T-helper 2 cell treated with Interferon-gamma antibody and Interleukin-4, amounts not matched to agents 5 μg/mL and 100 μg/mL, for 36 hours (primary cell): ENCODE results near the gene CC2D2A.

Source experiments
- DNase-seq: peaks from one replicate; pipeline ENCODE4 v3.0.0; 2021; ENCODE audit warnings: low spot score
- H3K27ac Mint-ChIP-seq: one replicate; pipeline ENCODE4 v1.8.0; 2021; ENCODE audit warnings: mild to moderate bottlenecking, mixed read lengths
- H3K27me3 Mint-ChIP-seq: one replicate; pipeline ENCODE4 v1.8.0; 2021; ENCODE audit warnings: low read depth, mixed read lengths
- H3K36me3 Mint-ChIP-seq: one replicate; pipeline ENCODE4 v1.8.0; 2021; ENCODE audit warnings: low read depth, mixed read lengths
- H3K4me1 Mint-ChIP-seq: one replicate; pipeline ENCODE4 v1.8.0; 2021; ENCODE audit warnings: low read depth, mixed read lengths
- H3K4me3 Mint-ChIP-seq: one replicate; pipeline ENCODE4 v1.8.0; 2022; ENCODE audit warnings: mild to moderate bottlenecking, moderate library complexity, mixed read lengths
- H3K9me3 Mint-ChIP-seq: one replicate; pipeline ENCODE4 v1.8.0; 2021; ENCODE audit warnings: mixed read lengths

The CC2D2A gene

DNA sequence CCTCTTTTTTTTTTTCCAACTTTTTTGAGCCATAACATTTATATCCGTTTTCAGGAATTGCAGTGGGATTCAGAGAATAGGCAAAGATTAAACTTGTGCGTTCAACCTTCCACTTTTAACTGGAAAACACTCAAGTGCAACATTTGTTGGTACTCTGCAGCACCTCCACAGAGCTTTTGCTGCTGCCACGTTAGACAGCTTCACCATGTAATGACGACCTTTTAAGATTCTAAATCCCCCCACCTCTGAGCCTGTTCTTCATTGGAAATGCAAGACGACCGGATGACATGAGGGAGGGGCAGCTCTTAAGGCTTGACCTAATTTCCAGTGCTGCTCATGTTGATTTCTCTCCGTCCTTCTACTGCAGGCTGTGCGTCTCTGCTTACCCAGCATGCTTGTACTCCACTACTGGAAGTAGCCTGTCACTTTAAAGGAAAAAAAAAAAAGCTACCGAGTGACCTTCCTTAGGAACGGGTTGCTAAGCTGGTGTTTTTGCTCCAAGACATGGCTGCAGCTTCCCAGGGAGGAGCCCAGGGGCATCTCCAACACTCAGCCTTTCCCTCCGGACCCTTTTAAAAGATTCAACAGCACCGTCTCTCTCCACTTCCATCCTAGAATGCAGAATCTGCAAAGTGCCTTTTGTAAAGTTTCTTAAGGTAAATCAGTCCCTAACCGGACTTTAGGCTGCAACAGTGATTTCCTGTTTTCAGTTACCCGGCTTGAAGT, at the start of gene CC2D2A:
Gene CC2D2A (plus strand): TSS at position 481 of the 726 bp plus-strand sequence. CDS start 6,051 bp downstream, outside the sequence.
- Mint-ChIP-seq H3K4me3 (no peak within 1 kb of the TSS), H3K36me3 (no peaks in the 10 kb centered on the region), H3K27me3 (peaks cover 24% of the 10 kb centered on the region), H3K4me1 (peaks cover 6% of the 10 kb centered on the region), H3K27ac (no peak within 1 kb of the TSS), H3K9me3 (no peaks in the 10 kb centered on the region)
- no peak for DNase-seq

- Mint-ChIP-seq H3K27ac (no peak overlapping the region), H3K4me1 (peaks cover 20% of the 10 kb centered on the region), H3K9me3 (peaks cover 5% of the 10 kb centered on the region), H3K27me3 (peaks cover 8% of the 10 kb centered on the region), H3K36me3 (no peaks in the 10 kb centered on the region), H3K4me3 (no peak overlapping the region)
- DNase-seq = no peak
Observed at GRCh38 chr4:15420642-15421041, 49.0 kb upstream of the CC2D2A start.

- H3K27ac Mint-ChIP-seq = no peak overlapping the region
- H3K9me3 Mint-ChIP-seq = peaks cover 2% of the 10 kb centered on the region
- no peak overlapping the region for H3K4me3 Mint-ChIP-seq
- no peak for DNase-seq
- H3K4me1 Mint-ChIP-seq = peaks cover 28% of the 10 kb centered on the region
- H3K36me3 Mint-ChIP-seq = no peaks in the 10 kb centered on the region
- peaks cover 4% of the 10 kb centered on the region for H3K27me3 Mint-ChIP-seq
Observed at GRCh38 chr4:15423285-15423711, 46.4 kb upstream of the CC2D2A start.

DNA sequence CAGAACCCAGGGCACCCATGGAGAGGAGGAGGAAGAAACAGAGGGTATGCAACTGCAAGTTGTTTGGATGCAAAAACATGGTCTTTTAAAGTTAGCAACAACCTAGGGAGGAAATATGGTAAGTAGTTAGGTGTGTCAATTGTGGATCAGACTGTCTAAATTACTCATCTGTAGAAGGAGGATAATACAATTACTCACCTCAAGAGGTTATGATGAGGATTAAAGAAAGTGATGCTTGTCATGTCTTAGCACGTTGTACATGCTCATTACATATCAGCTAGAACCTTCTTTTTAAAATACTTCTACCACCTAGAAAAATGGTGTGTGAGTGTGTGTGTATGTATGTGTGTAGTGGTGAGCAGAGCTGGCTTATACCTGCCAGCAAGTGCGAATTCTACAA, 44.2 kb upstream of the CC2D2A start:
- H3K4me1 Mint-ChIP-seq = peaks cover 28% of the 10 kb centered on the region
- H3K36me3 Mint-ChIP-seq = no peaks in the 10 kb centered on the region
- H3K9me3 Mint-ChIP-seq = no peaks in the 10 kb centered on the region
- no peak overlapping the region for H3K4me3 Mint-ChIP-seq
- DNase-seq = no peak
- no peak overlapping the region for H3K27ac Mint-ChIP-seq
- H3K27me3 Mint-ChIP-seq = no peaks in the 10 kb centered on the region

DNA sequence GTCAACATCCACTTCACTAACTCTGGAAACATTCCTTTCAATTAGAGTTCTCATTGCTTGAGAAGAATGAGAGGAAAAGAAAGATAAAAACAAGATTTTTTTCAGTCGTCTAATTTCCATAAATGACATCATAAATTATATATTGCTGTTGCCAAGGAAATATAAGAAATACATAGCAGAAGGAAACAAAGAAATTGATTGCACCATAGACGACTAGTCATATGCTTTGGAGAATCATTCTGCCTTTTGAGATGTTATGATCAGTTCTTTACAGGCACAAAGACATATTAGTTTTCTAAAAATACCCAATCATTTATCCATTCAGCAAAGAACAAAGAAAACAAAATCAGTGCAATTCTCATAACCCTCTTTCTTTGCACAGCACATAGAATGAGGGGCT, 42.5 kb upstream of the CC2D2A start:
- Mint-ChIP-seq H3K27ac (no peak overlapping the region), H3K4me3 (no peak overlapping the region), H3K36me3 (no peaks in the 10 kb centered on the region), H3K9me3 (no peaks in the 10 kb centered on the region), H3K4me1 (peaks cover 28% of the 10 kb centered on the region), H3K27me3 (no peaks in the 10 kb centered on the region)
- DNase-seq = no peak

DNA sequence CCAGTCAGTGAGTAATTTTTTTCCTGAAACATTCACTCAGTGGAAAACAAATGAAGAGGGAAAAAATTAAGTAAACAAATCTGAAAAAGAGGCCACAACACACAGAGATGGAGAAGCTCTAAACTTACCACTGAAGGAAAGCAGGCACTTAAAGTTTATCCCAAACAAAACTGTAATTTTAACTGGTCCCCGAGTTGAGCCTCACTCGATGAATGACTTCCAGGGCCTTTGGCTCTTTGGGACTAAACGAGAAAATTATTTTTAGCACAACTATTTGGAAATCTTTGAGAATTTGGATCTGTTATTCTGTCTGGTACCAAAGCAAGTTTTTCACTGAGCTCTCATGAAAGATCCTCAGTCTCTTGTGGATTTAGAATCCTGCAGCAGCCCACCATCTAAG, 42.0 kb upstream of the CC2D2A start, which contains the start of gene C1QTNF7:
Gene C1QTNF7 (plus strand): TSS at position 333 of the 400 bp plus-strand sequence. CDS start 7,711 bp downstream, outside the sequence.
- DNase-seq = no peak
- Mint-ChIP-seq H3K36me3 (no peaks in the 10 kb centered on the region), H3K4me1 (peaks cover 28% of the 10 kb centered on the region), H3K9me3 (no peaks in the 10 kb centered on the region), H3K27ac (no peak within 1 kb of the TSS), H3K27me3 (no peaks in the 10 kb centered on the region), H3K4me3 (no peak within 1 kb of the TSS)

DNA sequence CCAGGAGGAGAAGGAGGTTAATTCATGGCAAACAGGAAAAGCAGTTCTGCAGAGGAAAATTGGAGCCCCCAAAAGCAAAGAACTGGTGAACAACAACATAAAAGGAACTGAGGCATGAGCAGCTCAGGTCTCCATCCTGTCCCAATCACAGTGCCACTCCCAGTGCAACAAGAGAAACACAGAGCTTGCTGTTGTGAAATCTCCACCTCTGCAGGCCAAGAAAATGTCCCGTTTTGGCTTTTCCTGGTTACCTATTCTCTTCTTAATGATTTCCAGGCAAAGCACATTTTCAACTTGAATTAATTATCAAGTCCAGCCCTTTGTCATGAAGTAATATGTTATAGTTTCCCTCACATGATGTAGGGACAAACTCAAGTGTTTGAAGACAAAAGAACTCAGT, 41.1 kb upstream of the CC2D2A start:
- no peaks in the 10 kb centered on the region for H3K36me3 Mint-ChIP-seq
- no peak overlapping the region for H3K4me3 Mint-ChIP-seq
- H3K9me3 Mint-ChIP-seq = no peaks in the 10 kb centered on the region
- H3K4me1 Mint-ChIP-seq = peaks cover 26% of the 10 kb centered on the region
- no peak for DNase-seq
- H3K27me3 Mint-ChIP-seq = no peaks in the 10 kb centered on the region
- H3K27ac Mint-ChIP-seq = no peak overlapping the region

DNA sequence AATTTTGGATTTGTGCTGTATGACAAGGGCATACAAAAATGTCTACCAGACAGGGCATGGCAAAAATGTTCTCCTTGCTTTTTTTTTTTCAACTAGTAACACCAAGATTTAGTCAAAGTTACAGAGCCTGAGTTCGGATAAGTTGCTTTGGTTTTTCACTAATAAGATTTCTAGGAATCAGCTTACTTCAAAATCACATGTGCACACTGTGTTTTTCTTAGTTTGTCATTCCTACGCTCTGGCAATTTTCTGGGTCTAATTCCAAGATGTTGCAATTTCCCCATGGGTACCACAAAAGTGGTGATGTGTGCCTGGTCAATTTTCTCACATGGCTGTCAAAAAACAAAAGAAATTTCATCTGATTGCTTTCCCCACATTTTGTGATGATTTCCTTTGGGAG, 35.6 kb upstream of the CC2D2A start:
- H3K27me3 Mint-ChIP-seq = peaks cover 10% of the 10 kb centered on the region
- no peaks in the 10 kb centered on the region for H3K9me3 Mint-ChIP-seq
- no peak overlapping the region for H3K27ac Mint-ChIP-seq
- no peak overlapping the region for H3K4me3 Mint-ChIP-seq
- no peaks in the 10 kb centered on the region for H3K4me1 Mint-ChIP-seq
- H3K36me3 Mint-ChIP-seq = no peaks in the 10 kb centered on the region
- no peak for DNase-seq

- no peak for DNase-seq
- Mint-ChIP-seq H3K4me1 (no peaks in the 10 kb centered on the region), H3K27me3 (peaks cover 10% of the 10 kb centered on the region), H3K4me3 (no peak overlapping the region), H3K36me3 (no peaks in the 10 kb centered on the region), H3K9me3 (no peaks in the 10 kb centered on the region), H3K27ac (no peak overlapping the region)
Observed at GRCh38 chr4:15434676-15435075, 35.0 kb upstream of the CC2D2A start.

- Mint-ChIP-seq H3K27me3 (peaks cover 10% of the 10 kb centered on the region), H3K27ac (no peak overlapping the region), H3K4me3 (no peak overlapping the region), H3K36me3 (no peaks in the 10 kb centered on the region), H3K4me1 (no peaks in the 10 kb centered on the region), H3K9me3 (no peaks in the 10 kb centered on the region)
- no peak for DNase-seq
Observed at GRCh38 chr4:15436513-15436912, 33.2 kb upstream of the CC2D2A start.

- Mint-ChIP-seq H3K4me3 (no peak overlapping the region), H3K9me3 (no peaks in the 10 kb centered on the region), H3K4me1 (no peaks in the 10 kb centered on the region), H3K27me3 (peaks cover 10% of the 10 kb centered on the region), H3K36me3 (peaks cover 2% of the 10 kb centered on the region), H3K27ac (no peak overlapping the region)
- no peak for DNase-seq
Observed at GRCh38 chr4:15438939-15439524, 30.6 kb upstream of the CC2D2A start.

DNA sequence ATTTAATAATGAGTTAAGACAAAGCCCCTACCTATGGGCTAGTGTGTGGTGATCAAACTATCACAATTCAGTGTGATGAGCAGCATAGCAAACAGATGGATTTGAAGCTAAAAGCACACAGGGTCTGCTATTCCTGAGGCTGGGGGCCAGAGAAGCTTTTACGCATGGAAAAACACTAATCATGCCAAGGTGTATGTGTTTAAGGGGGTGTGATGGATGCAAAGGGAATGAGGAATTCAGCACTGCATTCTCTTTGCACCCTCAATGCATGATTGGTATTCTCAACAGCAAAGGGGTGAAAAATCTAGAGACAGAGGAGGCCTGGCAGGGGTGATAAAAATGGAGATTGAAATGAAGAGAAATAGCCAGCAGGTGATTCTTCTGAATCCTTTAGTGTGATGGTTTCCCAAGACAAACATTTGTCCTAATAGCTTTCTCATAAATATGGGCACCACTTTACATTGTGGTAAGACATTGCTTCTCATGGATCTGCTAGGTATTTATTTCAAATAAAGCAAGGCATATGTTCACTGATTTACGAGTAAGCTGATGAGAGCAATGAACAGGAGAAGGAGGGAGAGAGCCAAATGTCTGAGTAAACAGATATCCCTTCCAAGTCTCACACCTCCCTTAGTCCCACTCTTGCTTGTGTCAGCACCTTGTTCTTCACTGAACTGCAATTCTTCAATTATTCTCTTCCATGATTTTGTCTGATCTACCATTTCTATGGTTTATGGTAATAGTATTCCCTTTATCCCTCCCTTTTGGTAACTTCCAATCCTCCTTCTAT, 26.1 kb upstream of the CC2D2A start:
- Mint-ChIP-seq H3K4me3 (no peak overlapping the region), H3K9me3 (no peaks in the 10 kb centered on the region), H3K36me3 (peaks cover 2% of the 10 kb centered on the region), H3K27ac (no peak overlapping the region), H3K4me1 (peaks cover 11% of the 10 kb centered on the region), H3K27me3 (no peaks in the 10 kb centered on the region)
- no peak for DNase-seq

DNA sequence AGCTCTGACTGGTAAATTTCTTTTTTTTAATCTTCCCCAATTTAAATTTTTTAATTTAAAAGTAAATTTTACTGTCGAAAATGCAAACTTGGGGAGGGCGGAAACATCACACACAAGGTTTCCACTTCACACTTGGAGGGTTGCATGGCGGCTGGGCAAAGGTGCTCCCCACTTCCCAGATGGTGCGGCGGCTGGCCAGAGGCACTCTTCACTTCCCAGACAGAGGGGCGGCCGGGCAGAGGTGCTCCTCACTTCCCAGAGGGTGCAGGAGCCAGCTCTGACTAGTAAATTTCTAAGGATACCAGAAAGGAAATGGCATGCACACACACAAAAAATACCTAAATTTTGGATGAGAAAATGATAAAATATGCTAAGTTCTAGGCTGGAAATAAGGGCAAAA, 25.4 kb upstream of the CC2D2A start:
- no peak for DNase-seq
- Mint-ChIP-seq H3K27me3 (no peaks in the 10 kb centered on the region), H3K36me3 (peaks cover 2% of the 10 kb centered on the region), H3K27ac (no peak overlapping the region), H3K4me3 (no peak overlapping the region), H3K4me1 (peaks cover 11% of the 10 kb centered on the region), H3K9me3 (no peaks in the 10 kb centered on the region)

DNA sequence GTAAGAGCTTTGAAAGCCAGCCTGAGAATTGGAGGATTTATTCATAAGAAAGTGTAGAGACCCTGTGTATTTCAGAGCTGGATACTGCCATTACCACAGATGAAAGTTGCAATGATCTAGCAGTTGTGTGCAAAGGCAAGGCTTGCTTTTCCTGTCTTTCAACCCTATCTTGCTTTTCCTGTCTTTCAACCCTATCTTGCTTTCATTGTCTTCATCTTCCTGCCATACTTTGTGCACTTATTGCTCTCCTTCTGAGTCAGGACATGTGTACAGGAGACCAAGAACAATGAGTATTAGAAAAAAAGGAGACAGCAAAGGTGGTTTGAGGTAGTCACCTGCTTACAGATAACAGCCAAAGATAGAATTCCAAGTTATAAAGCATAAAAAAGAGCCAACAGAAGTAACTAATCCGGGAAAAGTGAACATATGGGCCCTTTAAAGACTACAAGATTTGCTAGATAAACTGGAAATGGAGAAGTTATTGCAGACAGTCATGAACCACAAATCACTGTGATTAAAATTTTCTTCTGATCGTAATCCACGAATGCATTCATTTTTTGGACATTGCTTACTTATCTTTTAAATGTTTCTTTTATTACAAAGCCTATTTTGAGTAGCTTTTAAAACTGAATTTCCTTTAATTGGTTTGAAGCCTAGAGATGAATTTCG, 24.7 kb upstream of the CC2D2A start:
- H3K36me3 Mint-ChIP-seq = peaks cover 2% of the 10 kb centered on the region
- DNase-seq = no peak
- peaks cover 11% of the 10 kb centered on the region for H3K4me1 Mint-ChIP-seq
- no peaks in the 10 kb centered on the region for H3K27me3 Mint-ChIP-seq
- no peak overlapping the region for H3K4me3 Mint-ChIP-seq
- no peaks in the 10 kb centered on the region for H3K9me3 Mint-ChIP-seq
- H3K27ac Mint-ChIP-seq = no peak overlapping the region
